ENCODE data around the gene ZNF792. TPM values are rescaled to one million over a fixed set of nuclear protein-coding genes. Genes with fewer than 3 reads are reported as not detected.
"Not testable (repeated sequence)": the region's sequence is repeated elsewhere in the genome, so short reads cannot be mapped to it uniquely, and the experiment has no call there.

Gene ZNF792
- total RNA-seq, 1 donor, result 6.5 TPM

- no peak for DNase-seq (ENCODE audit: low read depth)
- H3K4me3 ChIP-seq (ENCODE audit: low read depth, low read length), result no peak overlapping the region
- TF ChIP-seq CTCF (IDR thresholded peaks at IDR 0.05; ENCODE audit: insufficient read depth, low read depth, low read length), result no peak
Observed at GRCh38 chr19:34979819-34980640, 16.0 kb upstream of the ZNF792 start.

- DNase-seq (ENCODE audit: low read depth), result no peak
Observed at GRCh38 chr19:34976611-34977010, 12.6 kb upstream of the ZNF792 start.

GRCh38 chr19:34975056-34975455, 11.0 kb upstream of the ZNF792 start:
- DNase-seq (ENCODE audit: low read depth), result no peak
- TF ChIP-seq CTCF (IDR thresholded peaks at IDR 0.05; ENCODE audit: insufficient read depth, low read depth, low read length), result no peak
- no peak overlapping the region for H3K4me3 ChIP-seq (ENCODE audit: low read depth, low read length)

More at GRCh38 chr19:34976611-34977010, 12.6 kb upstream of the ZNF792 start:
- no peak overlapping the region for H3K4me3 ChIP-seq (ENCODE audit: low read depth, low read length)
- no peak for TF ChIP-seq CTCF (IDR thresholded peaks at IDR 0.05; ENCODE audit: insufficient read depth, low read depth, low read length)

- peak; percentile 14 for DNase-seq (ENCODE audit: low read depth)
- no peak overlapping the region for H3K4me3 ChIP-seq (ENCODE audit: low read depth, low read length)
- no peak for TF ChIP-seq CTCF (IDR thresholded peaks at IDR 0.05; ENCODE audit: insufficient read depth, low read depth, low read length)
Observed at GRCh38 chr19:34974646-34975045, 10.6 kb upstream of the ZNF792 start.

- no peak for TF ChIP-seq CTCF (IDR thresholded peaks at IDR 0.05; ENCODE audit: insufficient read depth, low read depth, low read length)
- H3K4me3 ChIP-seq (ENCODE audit: low read depth, low read length), result no peak overlapping the region
- no peak for DNase-seq (ENCODE audit: low read depth)
Observed at GRCh38 chr19:34972163-34972705, 8.2 kb upstream of the ZNF792 start.

GRCh38 chr19:34970185-34970780, 6.3 kb upstream of the ZNF792 start:
- not testable (repeated sequence) for H3K4me3 ChIP-seq (ENCODE audit: low read depth, low read length)

GRCh38 chr19:34969721-34970120, 5.7 kb upstream of the ZNF792 start:
- no peak for TF ChIP-seq CTCF (IDR thresholded peaks at IDR 0.05; ENCODE audit: insufficient read depth, low read depth, low read length)
- no peak for DNase-seq (ENCODE audit: low read depth)
- H3K4me3 ChIP-seq (ENCODE audit: low read depth, low read length), result no peak overlapping the region

More at GRCh38 chr19:34970185-34970780, 6.3 kb upstream of the ZNF792 start:
- not testable (repeated sequence) for DNase-seq (ENCODE audit: low read depth)
